Ishikawa (cell line): ENCODE results near the gene AEBP1.

Source experiments
- CEBPB ChIP-seq: IDR thresholded peaks from 2 replicates; pipeline ENCODE4 v1.6.1; 2012
- EP300 ChIP-seq: IDR thresholded peaks from 2 replicates; pipeline ENCODE4 v1.6.1; 2012; ENCODE audit warnings: borderline replicate concordance
- FOXM1 ChIP-seq: IDR thresholded peaks from 2 replicates; pipeline ENCODE4 v1.6.1; 2012; ENCODE audit warnings: low read depth, borderline replicate concordance
- MAX ChIP-seq: IDR thresholded peaks from 2 replicates; pipeline ENCODE4 v1.6.1; 2012
- REST ChIP-seq: IDR thresholded peaks from 2 replicates; pipeline ENCODE4 v1.6.1; 2012; ENCODE audit warnings: low read depth, mild to moderate bottlenecking
- TAF1 ChIP-seq: IDR thresholded peaks from 2 replicates; pipeline ENCODE4 v1.6.1; 2012; ENCODE audit warnings: low read depth, mild to moderate bottlenecking
- USF1 ChIP-seq: IDR thresholded peaks from 2 replicates; pipeline ENCODE4 v1.6.1; 2012
- YY1 ChIP-seq: IDR thresholded peaks from 2 replicates; pipeline ENCODE4 v1.6.1; 2012; ENCODE audit warnings: low read depth
- ZBTB7A ChIP-seq: IDR thresholded peaks from 2 replicates; pipeline ENCODE4 v1.6.1; 2012; ENCODE audit warnings: low read depth

GRCh38 chr7:44113764-44114354 is 9.7 kb downstream of the AEBP1 start:
- TF ChIP-seq YY1 (no peak), ZBTB7A (no peak), TAF1 (no peak), REST (no peak), EP300 (no peak), MAX (no peak), CEBPB (no peak), FOXM1 (no peak), USF1 (no peak)
